Endothelial cell of umbilical vein (primary cell): ENCODE measurements around the gene MADCAM1. TPM values are rescaled to one million over a fixed set of nuclear protein-coding genes. Genes with fewer than 3 reads are reported as not detected.

ENCODE experiments used
- BruUV-seq: library from RNA; stranded (reverse); fragments of 400-500 nt; replicated peaks from 2 replicates; lab custom pipeline; 2021; lab: Mats Ljungman, UMichigan
- CTCF ChIA-PET: fragments of 300-600, 350-600 bp; sonication (Branson Sonifier 250); formaldehyde crosslinking; loops from one replicate; lab custom pipeline; 2021; ENCODE audit warnings: antibody characterized with exemption, inconsistent platforms; lab: Charles Lee
- POLR2A ChIA-PET: fragments of 300-600, 350-600 bp; sonication (Branson Sonifier 250); formaldehyde crosslinking; loops from one replicate; lab custom pipeline; 2021; ENCODE audit warnings: antibody characterized with exemption, inconsistent platforms; lab: Charles Lee
- DNase-seq: peaks from one replicate; pipeline ENCODE4 v3.0.0-alpha.2; 2011; ENCODE audit warnings: low read depth, low spot score
- FAIRE-seq: peaks from 2 replicates; lab custom pipeline; 2011; peaks lifted over from hg19 to GRCh38; lab: Jason Lieb, UNC
- H2AFZ ChIP-seq: 2 replicates; pipeline ENCODE4 v1.6.0; 2012; ENCODE audit warnings: low read depth, low read length, control low read depth, inconsistent platforms
- H3K27ac ChIP-seq: 2 replicates; pipeline ENCODE4 v1.5.1; 2011; ENCODE audit warnings: low read depth, mild to moderate bottlenecking, control low read depth, low read length, moderate library complexity; ENCODE audit not compliant: insufficient read depth
- H3K27me3 ChIP-seq, 2 experiments: 2 replicates each; pipeline versions ENCODE4 v1.6.0 to v1.6.1; 2011; ENCODE audit warnings: low read length in 2 of 2, mixed read lengths in 1 of 2; ENCODE audit not compliant: control insufficient read depth in 2 of 2, insufficient read depth in 2 of 2
- H3K36me3 ChIP-seq, 2 experiments: 2 replicates in 1 of 2; 3 replicates in 1 of 2; pipeline ENCODE4 v1.5.1; 2011; ENCODE audit warnings: low read length in 2 of 2, mild to moderate bottlenecking in 1 of 2, moderate library complexity in 1 of 2; ENCODE audit not compliant: control insufficient read depth in 2 of 2, insufficient read depth in 2 of 2; ENCODE audit errors: extremely low read depth in 1 of 2
- H3K4me1 ChIP-seq: 3 replicates; pipeline ENCODE4 v1.5.1; 2011; ENCODE audit warnings: mild to moderate bottlenecking, low read length; ENCODE audit not compliant: control insufficient read depth, insufficient read depth; ENCODE audit errors: extremely low read depth
- H3K4me2 ChIP-seq: 2 replicates; pipeline ENCODE4 v1.6.1; 2011; ENCODE audit warnings: low read length, control low read depth, mixed read lengths; ENCODE audit not compliant: insufficient read depth
- H3K4me3 ChIP-seq, 3 experiments: fragments of 200-600 bp in 1 of 3; sonication (generic), shearing (Covaris generic) in 1 of 3; replicated peaks in 1 of 3; 2 replicates each; pipeline ENCODE4 v1.5.1; 2011 to 2016; ENCODE audit warnings: control low read depth in 3 of 3, low read length in 3 of 3, mild to moderate bottlenecking in 2 of 3, inconsistent platforms in 1 of 3, low read depth in 1 of 3, moderate library complexity in 1 of 3; ENCODE audit not compliant: insufficient read depth in 1 of 3
- H3K79me2 ChIP-seq: 2 replicates; pipeline ENCODE4 v1.6.0; 2012; ENCODE audit warnings: low read length, inconsistent platforms; ENCODE audit not compliant: control insufficient read depth, insufficient read depth
- H3K9ac ChIP-seq: replicated peaks from 2 replicates; pipeline ENCODE3; 2011; ENCODE audit warnings: low read length, control low read depth; ENCODE audit not compliant: insufficient read depth; ENCODE audit errors: extremely low read depth
- H3K9me1 ChIP-seq: replicated peaks from 3 replicates; pipeline ENCODE4 v1.6.0; 2011; ENCODE audit warnings: mild to moderate bottlenecking, low read length; ENCODE audit not compliant: control insufficient read depth, insufficient read depth; ENCODE audit errors: extremely low read depth
- H3K9me3 ChIP-seq: replicated peaks from 2 replicates; pipeline ENCODE4 v1.5.1; 2012; ENCODE audit warnings: low read length, inconsistent platforms; ENCODE audit not compliant: control insufficient read depth, insufficient read depth
- H4K20me1 ChIP-seq: replicated peaks from 2 replicates; pipeline ENCODE3; 2011; ENCODE audit warnings: mild to moderate bottlenecking, low read length; ENCODE audit not compliant: control insufficient read depth, insufficient read depth; ENCODE audit errors: extremely low read depth
- EZH2 ChIP-seq: IDR thresholded peaks from 2 replicates; pipeline ENCODE4 v1.6.1; 2012; ENCODE audit warnings: borderline replicate concordance, low read depth, mild to moderate bottlenecking, moderate library complexity, low read length, inconsistent platforms; ENCODE audit not compliant: severe bottlenecking
- FOS ChIP-seq: IDR thresholded peaks from 2 replicates; pipeline ENCODE4 v1.6.1; 2011; ENCODE audit warnings: mild to moderate bottlenecking, low read length, moderate library complexity, borderline replicate concordance; ENCODE audit not compliant: insufficient read depth
- GATA2 ChIP-seq: IDR thresholded peaks from 2 replicates; pipeline ENCODE4 v1.7.0; 2011; ENCODE audit warnings: low read depth, mild to moderate bottlenecking, moderate library complexity, mixed read lengths, low read length; ENCODE audit not compliant: insufficient read length, insufficient read depth
- JUN ChIP-seq: IDR thresholded peaks from 2 replicates; pipeline ENCODE4 v1.6.1; 2011; ENCODE audit warnings: borderline replicate concordance, low read depth; ENCODE audit not compliant: insufficient read length, insufficient read depth
- MAX ChIP-seq: IDR thresholded peaks from 2 replicates; pipeline ENCODE4 v1.6.1; 2011; ENCODE audit not compliant: insufficient read depth, insufficient read length
- MYC ChIP-seq: IDR thresholded peaks from one replicate; pipeline ENCODE4 v1.6.1; 2011; ENCODE audit warnings: mild to moderate bottlenecking, low read depth, low read length
- POLR2A ChIP-seq: IDR thresholded peaks from 2 replicates; pipeline ENCODE4 v1.6.1; 2012; ENCODE audit warnings: low read depth, mild to moderate bottlenecking, control low read depth, low read length
- POLR2AphosphoS5 ChIP-seq: IDR thresholded peaks from 2 replicates; pipeline ENCODE4 v1.6.1; 2012; ENCODE audit warnings: low read depth, mild to moderate bottlenecking, control low read depth, low read length, moderate library complexity; ENCODE audit not compliant: insufficient read depth
- dilution Hi-C: fragments of 300-500 bp; cut with MboI; formaldehyde crosslinking; loops from one replicate; pipeline ENCODE4 v1.15.0; 2019; ENCODE audit warnings: low sequenced_read_pairs; ENCODE audit not compliant: extremely low pct_ligation_motif_present
- intact Hi-C: fragments of 100-400 bp; cut with micrococcal nuclease; formaldehyde crosslinking; loops from one replicate; pipeline ENCODE4 v1.10.0; 2022
- polyA plus RNA-seq, 4 experiments: library from polyadenylated mRNA; depleted of rRNA in 3 of 4; stranded (reverse) in 3 of 4; unstranded in 1 of 4; fragments of >200 nt; gene quantifications; 2 replicates each; pipeline versions ENCODE4 v1.2.1 to v1.2.3, GENCODE V29; 2011 to 2012; ENCODE audit warnings: missing spikeins in 1 of 4
- total RNA-seq: library from RNA; stranded (reverse); gene quantifications from 2 replicates; pipeline ENCODE4 v1.2.3, GENCODE V29; 2021
- TF ChIP-seq, protein P1 (sequence below), 2 donors: IDR thresholded peaks; 1 replicate in 1 of 2; 2 replicates in 1 of 2; pipeline ENCODE4 v1.5.1; 2011; ENCODE audit warnings: low read length in 2 of 2, mild to moderate bottlenecking in 2 of 2, moderate library complexity in 2 of 2, control low read depth in 1 of 2, inconsistent platforms in 1 of 2, low read depth in 1 of 2; ENCODE audit not compliant: insufficient read depth in 1 of 2; ENCODE audit errors: extremely low read depth in 1 of 2

Gene MADCAM1
- total and polyA plus RNA-seq, 2 donors (not counting 3 experiments of a cell fraction or from before 2014, with no cell fraction given) = 0.07 to 0.31 TPM

GRCh38 chr19:538641-539428 lies 42.5 kb downstream of the MADCAM1 start:
- Histone ChIP-seq H3K4me3 (no peak overlapping the region), H2AFZ (no peak overlapping the region), H3K9me3 (no peaks in the 10 kb centered on the region), H3K27ac (no peak overlapping the region), H3K36me3 (peaks cover 5 to 50% of the 10 kb centered on the region in 2 experiments), H3K4me1 (peaks cover 2% of the 10 kb centered on the region), H4K20me1 (no peaks in the 10 kb centered on the region), H3K9me1 (no peaks in the 10 kb centered on the region), H3K27me3 (no peaks in the 10 kb centered on the region), H3K9ac (no peak overlapping the region), H3K4me2 (no peak overlapping the region), H3K79me2 (peaks cover 24% of the 10 kb centered on the region)
- CTCF ChIA-PET = no interaction called here
- POLR2A ChIA-PET = no interaction called here
- BruUV-seq = no TSS peak
- dilution Hi-C loops = no loop called here
- TF ChIP-seq POLR2A (no peak), POLR2AphosphoS5 (no peak), MYC (no peak), GATA2 (no peak), EZH2 (no peak), JUN (no peak), MAX (no peak), FOS (no peak)
- TF ChIP-seq, protein P1, sequence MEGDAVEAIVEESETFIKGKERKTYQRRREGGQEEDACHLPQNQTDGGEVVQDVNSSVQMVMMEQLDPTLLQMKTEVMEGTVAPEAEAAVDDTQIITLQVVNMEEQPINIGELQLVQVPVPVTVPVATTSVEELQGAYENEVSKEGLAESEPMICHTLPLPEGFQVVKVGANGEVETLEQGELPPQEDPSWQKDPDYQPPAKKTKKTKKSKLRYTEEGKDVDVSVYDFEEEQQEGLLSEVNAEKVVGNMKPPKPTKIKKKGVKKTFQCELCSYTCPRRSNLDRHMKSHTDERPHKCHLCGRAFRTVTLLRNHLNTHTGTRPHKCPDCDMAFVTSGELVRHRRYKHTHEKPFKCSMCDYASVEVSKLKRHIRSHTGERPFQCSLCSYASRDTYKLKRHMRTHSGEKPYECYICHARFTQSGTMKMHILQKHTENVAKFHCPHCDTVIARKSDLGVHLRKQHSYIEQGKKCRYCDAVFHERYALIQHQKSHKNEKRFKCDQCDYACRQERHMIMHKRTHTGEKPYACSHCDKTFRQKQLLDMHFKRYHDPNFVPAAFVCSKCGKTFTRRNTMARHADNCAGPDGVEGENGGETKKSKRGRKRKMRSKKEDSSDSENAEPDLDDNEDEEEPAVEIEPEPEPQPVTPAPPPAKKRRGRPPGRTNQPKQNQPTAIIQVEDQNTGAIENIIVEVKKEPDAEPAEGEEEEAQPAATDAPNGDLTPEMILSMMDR (IDR thresholded peaks at IDR 0.05; ENCODE audit: extremely low read depth in 1 of 2, insufficient read depth in 1 of 2, low read depth in 1 of 2, low read length in 2 of 2) = no peak
- intact Hi-C loops = no loop called here
- DNase-seq (no peak), FAIRE-seq (no peak)
